ENCODE measurements around the gene ADAM10. TPM values are rescaled to one million over a fixed set of nuclear protein-coding genes. Genes with fewer than 3 reads are reported as not detected.

The ADAM10 gene
- total RNA-seq, 1 donor from 2014 or later: 87.7 TPM

DNA sequence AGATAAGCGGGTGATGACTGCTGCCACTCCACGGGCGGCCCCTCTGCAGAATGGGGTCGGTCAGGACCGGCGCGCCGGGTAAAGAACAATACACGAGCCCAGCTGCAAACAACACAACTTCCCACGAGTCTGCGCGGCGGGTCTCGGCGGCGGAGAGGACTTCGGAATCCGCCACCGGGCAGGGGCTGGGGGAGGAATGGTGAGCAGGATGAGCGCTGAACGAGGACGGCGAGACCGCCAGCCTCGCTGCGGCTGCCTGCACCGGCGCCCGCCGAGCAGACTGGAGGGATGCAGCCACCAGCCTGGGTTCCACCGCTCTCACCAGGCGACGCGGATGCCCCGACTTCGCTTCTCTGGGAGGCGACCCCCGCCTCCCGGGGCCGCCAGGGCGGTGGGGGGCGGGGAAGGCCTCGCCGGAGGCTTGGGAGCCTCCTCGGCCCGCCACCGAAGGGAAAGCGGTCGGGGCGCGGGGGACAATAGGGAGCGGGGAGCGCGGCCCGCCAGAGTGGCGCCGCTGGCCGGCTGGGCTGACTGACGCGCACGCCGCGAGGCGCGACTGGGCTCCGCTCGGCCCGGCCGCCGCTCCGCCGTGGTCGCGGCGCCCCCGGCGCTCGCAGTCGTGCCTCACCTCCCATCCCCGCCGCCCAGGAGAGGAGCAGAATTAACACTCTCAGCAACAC is 515 bp downstream of the ADAM10 start:
- H3K36me3 Mint-ChIP-seq (ENCODE audit: low read depth): peaks cover 9% of the 10 kb centered on the region
- ATAC-seq (ENCODE audit: low read depth) (peak; percentile 29), DNase-seq (peak; percentile 55)
- no peaks in the 10 kb centered on the region for H3K27me3 Mint-ChIP-seq
- peak overlapping the region; percentile 96 for H3K4me3 Mint-ChIP-seq
- ChIA-PET POLR2A (interaction anchor here (0.7 to 2.3 kb wide), 10 partner anchors 11 to 1043 kb away, joined by 3 to 78 read pairs (median 6); partner anchors contain the start of genes MINDY2, POLR2M and SLTM), CTCF (interaction anchor here (1.1 to 3.0 kb wide), 2 partner anchors 22 to 24 kb away, joined by 8 to 19 read pairs; partner anchors contain the start of gene MINDY2)
- intact Hi-C loops (cut with micrococcal nuclease): loop anchor here (1.0 to 2.0 kb wide), 5 partner anchors 11 to 938 kb away; no protein-coding TSS in a partner anchor
- H3K9me3 Mint-ChIP-seq: no peaks in the 10 kb centered on the region
- no peak for TF ChIP-seq CTCF (IDR thresholded peaks at IDR 0.05)
- H3K4me1 Mint-ChIP-seq: peaks cover 49% of the 10 kb centered on the region
- H3K27ac Mint-ChIP-seq: peak overlapping the region; percentile 97

DNA sequence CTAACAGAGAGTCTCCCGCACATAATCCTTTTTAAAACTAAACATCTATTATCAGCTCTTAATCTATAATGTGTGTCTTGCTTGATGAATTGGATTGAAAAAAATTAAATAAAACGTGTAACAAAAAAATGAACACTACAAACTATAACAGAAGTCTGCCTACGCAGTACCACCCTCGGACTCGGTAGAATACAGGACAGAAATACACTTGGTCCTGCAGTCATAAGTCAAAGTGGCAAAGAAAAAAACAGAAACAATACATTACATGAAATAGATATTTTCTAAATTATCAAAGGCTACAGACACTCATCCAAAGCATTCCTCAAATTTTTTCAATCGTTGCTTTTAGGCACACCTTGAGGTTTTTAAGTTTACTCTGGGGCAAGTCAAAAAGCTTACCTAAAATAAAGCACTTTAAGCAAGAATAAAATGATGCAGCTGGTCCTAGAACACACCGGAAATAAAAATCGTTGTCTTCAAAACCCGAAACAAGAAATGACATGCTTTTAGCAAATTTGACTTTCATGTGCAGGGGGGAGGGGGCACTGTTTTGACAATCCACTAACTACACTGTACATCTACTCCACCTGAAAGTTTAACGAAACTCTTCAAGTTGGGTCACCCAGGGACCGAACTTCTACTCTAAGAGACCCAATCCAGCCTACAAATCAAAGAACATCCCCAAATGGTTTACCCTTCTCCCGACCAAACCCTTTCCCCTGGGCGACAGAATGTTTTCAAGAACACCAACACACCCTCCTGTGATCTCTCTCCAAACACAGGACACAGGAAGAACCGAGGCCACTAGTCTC is 1.3 kb downstream of the ADAM10 start:
- intact Hi-C loops (cut with micrococcal nuclease): loop anchor here (2.0 kb wide), 3 partner anchors 33 to 939 kb away; no protein-coding TSS in a partner anchor
- peak overlapping the region; percentile 88 for H3K27ac Mint-ChIP-seq
- CTCF ChIA-PET: interaction anchor here (3.0 kb wide), 1 partner anchor 23 kb away, joined by 19 read pairs; the partner anchor contains the start of gene MINDY2
- H3K4me3 Mint-ChIP-seq: peak overlapping the region; percentile 96
- ATAC-seq (ENCODE audit: low read depth) (no peak), DNase-seq (no peak)
- no peaks in the 10 kb centered on the region for H3K27me3 Mint-ChIP-seq
- H3K4me1 Mint-ChIP-seq: peaks cover 53% of the 10 kb centered on the region
- TF ChIP-seq CTCF (IDR thresholded peaks at IDR 0.05): no peak
- H3K36me3 Mint-ChIP-seq (ENCODE audit: low read depth): peaks cover 9% of the 10 kb centered on the region
- POLR2A ChIA-PET: interaction anchor here (1.2 to 2.1 kb wide), 3 partner anchors 10 to 22 kb away, joined by 3 to 37 read pairs (median 14); partner anchors contain the start of gene MINDY2
- H3K9me3 Mint-ChIP-seq: no peaks in the 10 kb centered on the region

- intact Hi-C loops (cut with micrococcal nuclease): no loop called here
- Mint-ChIP-seq H3K27me3 (no peaks in the 10 kb centered on the region), H3K36me3 (ENCODE audit: low read depth) (peaks cover 9% of the 10 kb centered on the region), H3K4me1 (peaks cover 73% of the 10 kb centered on the region), H3K27ac (peak overlapping the region; percentile 4), H3K9me3 (no peaks in the 10 kb centered on the region), H3K4me3 (no peak overlapping the region)
- ATAC-seq (ENCODE audit: low read depth) (no peak), DNase-seq (no peak)
- CTCF ChIA-PET: no interaction called here
- POLR2A ChIA-PET: interaction anchor here (1.0 to 1.1 kb wide), 2 partner anchors 19 to 25 kb away, joined by 3 to 4 read pairs; partner anchors contain the start of gene MINDY2
- TF ChIP-seq CTCF (IDR thresholded peaks at IDR 0.05): no peak
Observed at GRCh38 chr15:58746174-58746573, 3.3 kb downstream of the ADAM10 start.

DNA sequence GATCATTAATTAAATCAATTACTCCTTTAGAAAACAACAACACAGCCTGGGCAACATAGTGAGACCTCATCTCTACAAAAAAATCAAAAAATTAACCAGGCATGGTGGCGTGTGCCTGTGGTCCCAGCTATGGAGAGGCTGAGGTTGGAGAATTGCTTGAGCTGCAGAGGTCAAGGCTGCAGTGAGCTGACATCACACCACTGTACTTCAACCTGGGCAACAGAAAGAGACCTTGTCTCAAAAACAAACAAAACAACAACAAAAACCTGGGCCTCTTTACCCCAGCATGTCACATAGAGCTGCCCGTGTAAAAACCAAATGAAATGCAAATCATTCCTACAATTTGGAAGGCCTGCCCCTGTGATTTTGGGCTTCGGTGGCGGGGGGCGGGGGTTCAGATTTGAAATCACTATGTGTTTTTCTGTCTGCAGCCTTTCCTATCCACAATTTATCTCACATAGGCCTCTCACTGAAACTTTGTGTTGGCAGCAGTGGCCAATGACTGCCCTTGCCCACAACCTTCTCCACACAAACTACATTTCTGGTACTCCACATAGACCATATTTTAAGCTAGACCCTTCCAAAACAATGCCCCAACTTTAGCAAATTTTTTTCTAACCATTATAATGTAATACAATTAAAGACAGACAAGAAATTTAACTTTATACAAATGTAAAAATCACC is 6.5 kb downstream of the ADAM10 start:
- CTCF ChIA-PET: interaction anchor here (1.0 kb wide), 1 partner anchor 28 kb away, joined by 4 read pairs; the partner anchor contains the start of gene MINDY2
- intact Hi-C loops (cut with micrococcal nuclease): no loop called here
- POLR2A ChIA-PET: interaction anchor here (0.6 to 0.7 kb wide), 2 partner anchors 15 to 85 kb away, joined by 3 read pairs; no protein-coding TSS in a partner anchor
- H3K27me3 Mint-ChIP-seq: no peaks in the 10 kb centered on the region
- no peak overlapping the region for H3K4me3 Mint-ChIP-seq
- peak overlapping the region; percentile 26 for H3K27ac Mint-ChIP-seq
- no peaks in the 10 kb centered on the region for H3K36me3 Mint-ChIP-seq (ENCODE audit: low read depth)
- TF ChIP-seq CTCF (IDR thresholded peaks at IDR 0.05): no peak
- no peaks in the 10 kb centered on the region for H3K9me3 Mint-ChIP-seq
- ATAC-seq (ENCODE audit: low read depth): no peak
- DNase-seq: no peak
- H3K4me1 Mint-ChIP-seq: peaks cover 79% of the 10 kb centered on the region
